Measurements from ENCODE around the gene AGPAT2.

DNA sequence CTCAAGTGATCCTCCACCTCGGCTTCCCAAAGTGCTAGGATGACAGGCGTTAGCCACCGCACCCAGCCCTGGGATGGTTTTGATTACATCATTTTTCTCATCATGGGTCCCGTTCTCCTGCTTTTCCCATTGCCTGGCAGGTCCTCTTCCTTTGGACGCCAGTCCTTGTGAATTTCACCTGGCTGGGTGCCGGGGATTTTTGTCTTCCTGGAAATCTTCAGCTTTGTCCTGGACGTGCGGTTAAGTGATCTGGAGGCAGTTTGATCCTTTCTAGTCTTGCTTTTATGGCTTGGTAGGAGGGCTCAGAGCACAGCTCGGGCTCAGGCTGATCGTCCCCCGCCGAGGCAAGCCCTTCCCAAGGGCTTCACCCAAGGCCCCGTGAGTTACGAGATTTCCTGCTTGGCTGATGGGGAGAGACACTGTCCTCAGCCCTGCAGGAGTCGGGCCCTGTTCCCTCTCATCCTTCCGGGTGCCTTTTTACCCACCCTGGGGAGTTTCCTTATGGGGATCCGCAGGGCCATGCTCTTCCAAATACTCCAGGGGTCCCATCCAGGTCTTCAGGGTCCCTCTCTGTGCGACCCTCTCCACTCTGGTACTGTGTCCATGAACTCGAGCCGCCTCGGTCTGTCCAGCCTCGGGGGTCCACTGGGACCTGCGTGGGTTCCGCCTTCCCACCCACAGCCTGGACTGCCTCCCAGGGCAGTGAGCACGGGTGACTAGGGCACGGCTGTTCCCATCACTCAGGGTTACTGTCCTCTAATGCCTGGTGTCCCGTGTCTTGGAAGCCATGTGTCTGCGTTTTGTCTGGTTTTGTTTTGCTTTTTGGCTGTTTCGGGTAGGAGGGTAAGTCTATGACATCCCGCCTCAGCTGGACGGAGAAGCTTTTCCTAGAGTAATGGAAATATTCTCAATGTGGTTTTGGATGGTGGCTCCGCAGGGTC lies 46.8 kb downstream of the AGPAT2 start:
- TF ChIP-seq, protein P1, sequence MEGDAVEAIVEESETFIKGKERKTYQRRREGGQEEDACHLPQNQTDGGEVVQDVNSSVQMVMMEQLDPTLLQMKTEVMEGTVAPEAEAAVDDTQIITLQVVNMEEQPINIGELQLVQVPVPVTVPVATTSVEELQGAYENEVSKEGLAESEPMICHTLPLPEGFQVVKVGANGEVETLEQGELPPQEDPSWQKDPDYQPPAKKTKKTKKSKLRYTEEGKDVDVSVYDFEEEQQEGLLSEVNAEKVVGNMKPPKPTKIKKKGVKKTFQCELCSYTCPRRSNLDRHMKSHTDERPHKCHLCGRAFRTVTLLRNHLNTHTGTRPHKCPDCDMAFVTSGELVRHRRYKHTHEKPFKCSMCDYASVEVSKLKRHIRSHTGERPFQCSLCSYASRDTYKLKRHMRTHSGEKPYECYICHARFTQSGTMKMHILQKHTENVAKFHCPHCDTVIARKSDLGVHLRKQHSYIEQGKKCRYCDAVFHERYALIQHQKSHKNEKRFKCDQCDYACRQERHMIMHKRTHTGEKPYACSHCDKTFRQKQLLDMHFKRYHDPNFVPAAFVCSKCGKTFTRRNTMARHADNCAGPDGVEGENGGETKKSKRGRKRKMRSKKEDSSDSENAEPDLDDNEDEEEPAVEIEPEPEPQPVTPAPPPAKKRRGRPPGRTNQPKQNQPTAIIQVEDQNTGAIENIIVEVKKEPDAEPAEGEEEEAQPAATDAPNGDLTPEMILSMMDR (conservative IDR thresholded peaks at IDR 0.05 in 1 of 2, IDR thresholded peaks at IDR 0.05 in 1 of 2; ENCODE audit: low read depth in 1 of 2, low read length in 2 of 2): no peak
- TF ChIP-seq EZH2 (IDR thresholded peaks at IDR 0.05; ENCODE audit: low read length, missing control alignments): no peak

Measured in fibroblast of lung (primary cell).